ENCODE data around the gene FAN1.

- TF ChIP-seq CTCF (IDR thresholded peaks at IDR 0.05) (no peak), EZH2phosphoT487 (IDR thresholded peaks at IDR 0.05) (no peak), EZH2 (IDR thresholded peaks at IDR 0.05) (no peak)
Measured at GRCh38 chr15:30870681-30871080, 33.0 kb upstream of the FAN1 start.

All from neural progenitor cell (in vitro differentiated cells).